H1 (cell line): ENCODE results near the gene CAMTA1. TPM values are rescaled to one million over a fixed set of nuclear protein-coding genes. Genes with fewer than 3 reads are reported as not detected.

Experiments used
- CTCF ChIA-PET: fragments of 300-600 bp; sonication (Branson Sonifier 250); formaldehyde crosslinking; loops from one replicate; lab custom pipeline; 2021; ENCODE audit not compliant: partially characterized antibody; lab: Charles Lee
- POLR2A ChIA-PET: fragments of 300-600 bp; sonication (Branson Sonifier 250); formaldehyde crosslinking; loops from one replicate; lab custom pipeline; 2021; ENCODE audit warnings: inconsistent platforms; ENCODE audit not compliant: partially characterized antibody; lab: Charles Lee
- DNase-seq, 2 experiments: peaks; one replicate each; pipeline versions ENCODE4 v3.0.0 to v3.0.0-alpha.2; 2010 to 2022; ENCODE audit warnings: low spot score in 2 of 2, low read depth in 1 of 2, mixed read lengths in 1 of 2
- FAIRE-seq: peaks from 2 replicates; lab custom pipeline; 2011; peaks lifted over from hg19 to GRCh38; lab: Jason Lieb, UNC
- H2AFZ ChIP-seq: 2 replicates; pipeline ENCODE4 v1.8.1; 2012; ENCODE audit warnings: low read length, inconsistent platforms
- H2AK5ac ChIP-seq: 2 replicates; pipeline ENCODE4 v1.6.1; 2013; ENCODE audit warnings: low read depth, low read length
- H2BK120ac ChIP-seq: replicated peaks from 2 replicates; pipeline ENCODE3; 2013; ENCODE audit warnings: low read depth, low read length, inconsistent platforms
- H2BK12ac ChIP-seq: 2 replicates; pipeline ENCODE4 v1.6.1; 2013; ENCODE audit warnings: low read depth, low read length
- H2BK15ac ChIP-seq: 2 replicates; pipeline ENCODE4 v1.6.1; 2013; ENCODE audit warnings: low read length
- H2BK20ac ChIP-seq: 2 replicates; pipeline ENCODE4 v1.6.1; 2013; ENCODE audit warnings: low read length
- H2BK5ac ChIP-seq: 2 replicates; pipeline ENCODE4 v1.6.1; 2013; ENCODE audit warnings: low read depth, low read length
- H3K14ac ChIP-seq: 2 replicates; pipeline ENCODE4 v1.6.1; 2013; ENCODE audit warnings: inconsistent platforms; ENCODE audit not compliant: insufficient read length
- H3K18ac ChIP-seq: 2 replicates; pipeline ENCODE4 v1.6.1; 2013; ENCODE audit warnings: low read length; ENCODE audit errors: extremely low read depth
- H3K23ac ChIP-seq: 2 replicates; pipeline ENCODE4 v1.6.1; 2013; ENCODE audit warnings: inconsistent platforms; ENCODE audit not compliant: insufficient read length
- H3K23me2 ChIP-seq: 2 replicates; pipeline ENCODE4 v1.6.1; 2013; ENCODE audit warnings: low read depth, low read length
- H3K27ac ChIP-seq: 2 replicates; pipeline ENCODE4 v1.6.1; 2011; ENCODE audit warnings: low read depth, low read length, inconsistent platforms
- H3K27me3 ChIP-seq, 4 experiments: replicated peaks in 1 of 4; 1 replicate in 1 of 4; 2 replicates in 3 of 4; pipeline versions ENCODE4 v1.6.1 to v1.8.1; 2011 to 2013; ENCODE audit warnings: low read length in 3 of 4, mild to moderate bottlenecking in 3 of 4, inconsistent platforms in 2 of 4, mixed read lengths in 2 of 4, moderate library complexity in 1 of 4; ENCODE audit not compliant: control insufficient read depth in 3 of 4, insufficient read depth in 3 of 4; ENCODE audit errors: extremely low read depth in 1 of 4
- H3K36me3 ChIP-seq, 4 experiments: 2 replicates each; pipeline versions ENCODE4 v1.6.1 to v1.8.1; 2011 to 2013; ENCODE audit warnings: mild to moderate bottlenecking in 4 of 4, low read length in 3 of 4, moderate library complexity in 2 of 4, control low read depth in 1 of 4, inconsistent platforms in 1 of 4; ENCODE audit not compliant: insufficient read depth in 4 of 4, control insufficient read depth in 2 of 4
- H3K4ac ChIP-seq: replicated peaks from 2 replicates; pipeline ENCODE3; 2013; ENCODE audit warnings: low read length, low read depth, mixed read lengths, inconsistent platforms; ENCODE audit not compliant: insufficient read length
- H3K4me1 ChIP-seq, 4 experiments: replicated peaks in 1 of 4; 1 replicate in 1 of 4; 2 replicates in 3 of 4; pipeline versions ENCODE4 v1.6.1 to v1.8.1; 2011 to 2013; ENCODE audit warnings: low read length in 3 of 4, inconsistent platforms in 2 of 4, mixed read lengths in 1 of 4; ENCODE audit not compliant: insufficient read depth in 4 of 4, control insufficient read depth in 3 of 4
- H3K4me2 ChIP-seq, 2 experiments: 2 replicates each; pipeline versions ENCODE4 v1.6.1 to v1.8.1; 2011 to 2013; ENCODE audit warnings: low read depth in 2 of 2, low read length in 2 of 2, control low read depth in 1 of 2, inconsistent platforms in 1 of 2, mild to moderate bottlenecking in 1 of 2; ENCODE audit not compliant: insufficient read depth in 1 of 2
- H3K4me3 ChIP-seq, 4 experiments: fragments of 200-600, 300-600 bp in 1 of 4; sonication (generic), shearing (Covaris generic), sonication (Bioruptor Twin) in 1 of 4; 2 replicates each; pipeline versions ENCODE4 v1.5.1 to v1.8.1; 2011 to 2016; ENCODE audit warnings: low read length in 4 of 4, low read depth in 3 of 4, control low read depth in 2 of 4, inconsistent platforms in 2 of 4, mild to moderate bottlenecking in 2 of 4, mixed read lengths in 1 of 4, moderate library complexity in 1 of 4; ENCODE audit not compliant: insufficient read depth in 2 of 4; ENCODE audit errors: extremely low read depth in 1 of 4
- H3K56ac ChIP-seq: replicated peaks from 2 replicates; pipeline ENCODE3; 2013; ENCODE audit warnings: low read depth, mild to moderate bottlenecking, mixed read lengths, low read length, inconsistent platforms; ENCODE audit not compliant: insufficient read length
- H3K79me1 ChIP-seq: 2 replicates; pipeline ENCODE4 v1.6.1; 2013; ENCODE audit warnings: low read depth, low read length, control low read depth
- H3K79me2 ChIP-seq, 2 experiments: 2 replicates each; pipeline versions ENCODE4 v1.6.1 to v1.8.1; 2012 to 2013; ENCODE audit warnings: low read length in 2 of 2, mild to moderate bottlenecking in 2 of 2, inconsistent platforms in 1 of 2; ENCODE audit not compliant: insufficient read depth in 2 of 2, control insufficient read depth in 1 of 2
- H3K9ac ChIP-seq, 4 experiments: replicated peaks in 1 of 4; 1 replicate in 1 of 4; 2 replicates in 3 of 4; pipeline versions ENCODE4 v1.6.1 to v1.8.1; 2011 to 2013; ENCODE audit warnings: low read depth in 3 of 4, low read length in 3 of 4, control low read depth in 2 of 4, mild to moderate bottlenecking in 2 of 4, moderate library complexity in 2 of 4, inconsistent platforms in 1 of 4; ENCODE audit errors: extremely low read depth in 1 of 4
- H3K9me3 ChIP-seq, 2 experiments: 2 replicates each; pipeline versions ENCODE4 v1.6.1 to v1.8.1; 2012 to 2013; ENCODE audit warnings: mild to moderate bottlenecking in 2 of 2, moderate library complexity in 2 of 2, control low read depth in 1 of 2, inconsistent platforms in 1 of 2, low read depth in 1 of 2, low read length in 1 of 2, mixed read lengths in 1 of 2; ENCODE audit not compliant: insufficient read depth in 2 of 2
- H4K20me1 ChIP-seq, 2 experiments: replicated peaks in 1 of 2; 2 replicates each; pipeline versions ENCODE3 to v1.8.1; 2011 to 2013; ENCODE audit warnings: inconsistent platforms in 2 of 2, low read length in 2 of 2, mild to moderate bottlenecking in 1 of 2; ENCODE audit not compliant: insufficient read depth in 2 of 2, control insufficient read depth in 1 of 2
- H4K5ac ChIP-seq: 2 replicates; pipeline ENCODE4 v1.6.1; 2013; ENCODE audit warnings: low read length, low read depth, mixed read lengths, inconsistent platforms; ENCODE audit not compliant: insufficient read length
- H4K8ac ChIP-seq: 2 replicates; pipeline ENCODE4 v1.8.0; 2013; ENCODE audit warnings: mild to moderate bottlenecking, moderate library complexity, low read length, inconsistent platforms; ENCODE audit not compliant: insufficient read depth; ENCODE audit errors: extremely low read depth
- H4K91ac ChIP-seq: replicated peaks from 2 replicates; pipeline ENCODE3; 2013; ENCODE audit warnings: low read length, mixed read lengths, inconsistent platforms; ENCODE audit not compliant: insufficient read length
- ASH2L ChIP-seq: fragments of 200-600, 300-600 bp; sonication (generic); IDR thresholded peaks from one replicate; pipeline ENCODE4 v1.7.1; 2017; ENCODE audit warnings: low read length
- ATF2 ChIP-seq: IDR thresholded peaks from 2 replicates; pipeline ENCODE4 v1.6.1; 2012; ENCODE audit warnings: low read length, inconsistent platforms
- ATF3 ChIP-seq: IDR thresholded peaks from 2 replicates; pipeline ENCODE4 v1.6.1; 2011; ENCODE audit warnings: low read depth, mild to moderate bottlenecking, low read length; ENCODE audit not compliant: insufficient read depth
- BACH1 ChIP-seq: IDR thresholded peaks from 2 replicates; pipeline ENCODE4 v1.6.1; 2012; ENCODE audit warnings: low read length, improper control_type of control experiment
- BRCA1 ChIP-seq: IDR thresholded peaks from 2 replicates; pipeline ENCODE4 v1.6.1; 2012; ENCODE audit warnings: low read depth, low read length, improper control_type of control experiment
- CTBP2 ChIP-seq: IDR thresholded peaks from 2 replicates; pipeline ENCODE4 v1.7.0; 2011; ENCODE audit warnings: borderline replicate concordance, mild to moderate bottlenecking, moderate library complexity, mixed read lengths, low read length; ENCODE audit not compliant: insufficient read depth, insufficient read length
- JUND ChIP-seq: IDR thresholded peaks from 2 replicates; pipeline ENCODE4 v1.6.1; 2011; ENCODE audit warnings: mild to moderate bottlenecking, improper control_type of control experiment, low read length
- RXRA ChIP-seq: IDR thresholded peaks from 2 replicates; pipeline ENCODE4 v1.6.1; 2011; ENCODE audit warnings: low read depth, mild to moderate bottlenecking, low read length, moderate library complexity; ENCODE audit not compliant: insufficient read depth
- SIX5 ChIP-seq: IDR thresholded peaks from 2 replicates; pipeline ENCODE4 v1.6.1; 2011; ENCODE audit warnings: mild to moderate bottlenecking, low read depth, low read length
- TBP ChIP-seq: IDR thresholded peaks from 2 replicates; pipeline ENCODE4 v1.6.1; 2011; ENCODE audit warnings: low read depth, low read length, improper control_type of control experiment
- YY1 ChIP-seq: IDR thresholded peaks from 2 replicates; pipeline ENCODE4 v1.6.1; 2011; ENCODE audit warnings: low read depth, mild to moderate bottlenecking, low read length
- ZNF274 ChIP-seq: IDR thresholded peaks from 2 replicates; pipeline ENCODE4 v1.7.0; 2012; ENCODE audit warnings: low read length, borderline replicate concordance; ENCODE audit errors: extremely low read depth
- WGBS, 2 experiments: shearing (Covaris generic) in 1 of 2; methylation state at CpG; one replicate each; pipeline versions ENCODE4 v1.1.6 to v1.1.7; 2013 to 2015; ENCODE audit warnings: low lambda C conversion rate in 2 of 2, mixed read lengths in 2 of 2, inconsistent platforms in 1 of 2, low coverage in 1 of 2, missing lambda C conversion rate in 1 of 2; ENCODE audit not compliant: insufficient replicate concordance in 2 of 2, insufficient coverage in 1 of 2, insufficient read length in 1 of 2; ENCODE audit errors: extremely low coverage in 1 of 2, missing lambda C conversion rate in 1 of 2; 5-methylcytosine and 5-hydroxymethylcytosine counted together
- polyA plus RNA-seq, 7 experiments: library from polyadenylated mRNA; depleted of rRNA in 3 of 7; stranded (reverse) in 5 of 7; unstranded in 2 of 7; fragments of >200 nt in 5 of 7; fragments of 200-250 nt in 2 of 7; gene quantifications; 1 replicate in 5 of 7; 2 replicates in 1 of 7; 4 replicates in 1 of 7; pipeline versions ENCODE4 v1.2.1 to v1.2.3, GENCODE V29; 2011 to 2013; ENCODE audit warnings: missing spikeins in 2 of 7, mixed read lengths in 2 of 7
- total RNA-seq: library from RNA; stranded (reverse); fragmentation: NEBNext Ultra II Directional; extraction: Animal tissue kit (Norgen Biotek cat#: 25700); gene quantifications from 2 replicates; pipeline ENCODE4 v1.2.1, GENCODE V29; 2021

CAMTA1 gene
- total and polyA plus RNA-seq, 2 of the 8 experiments (the other 6 are each of a cell fraction or from before 2014, with no cell fraction given), result 65.0 to 119 TPM

- Histone ChIP-seq H3K36me3 (no peaks in the 10 kb centered on the region), H3K4me2 (no peak overlapping the region), H3K4me1 (peaks cover 0 to under 1% (median 0%) of the 10 kb centered on the region in 4 experiments; a peak in 1 of 7 replicates), H3K27me3 (no peaks in the 10 kb centered on the region; a peak in 1 of 7 replicates), H3K56ac (no peak overlapping the region), H2BK15ac (no peak overlapping the region), H3K9me3 (peaks cover 20 to 26% of the 10 kb centered on the region in 2 experiments), H3K18ac (no peak overlapping the region), H4K91ac (no peak overlapping the region), H2BK12ac (no peak overlapping the region), H3K23me2 (no peaks in the 10 kb centered on the region), H3K14ac (no peak overlapping the region), H3K27ac (no peak overlapping the region), H2BK5ac (no peak overlapping the region), H4K5ac (no peak overlapping the region), H3K4ac (no peak overlapping the region), H2AFZ (no peak overlapping the region), H3K9ac (no peak overlapping the region), H3K79me1 (no peaks in the 10 kb centered on the region), H4K20me1 (no peaks in the 10 kb centered on the region), H2BK120ac (no peak overlapping the region), H3K4me3 (no peak overlapping the region), H4K8ac (no peak overlapping the region), H3K79me2 (no peaks in the 10 kb centered on the region), H3K23ac (no peak overlapping the region), H2AK5ac (no peak overlapping the region), H2BK20ac (no peak overlapping the region)
- DNase-seq (no peak), FAIRE-seq (no peak)
- WGBS, 2 experiments, result 100% methylated on average over 3 of the region's 3 CpGs; no CpG with 5 or more reads in 1 of the 2 experiments
- ChIA-PET CTCF (interaction anchor here (1.4 to 6.1 kb wide), 2 partner anchors 11 to 61 kb away, joined by 3 to 21 read pairs; no protein-coding TSS in a partner anchor), POLR2A (interaction anchor here (3.9 kb wide), 1 partner anchor 11 kb away, joined by 23 read pairs; no protein-coding TSS in a partner anchor)
- TF ChIP-seq RXRA (no peak), SIX5 (no peak), YY1 (no peak), TBP (no peak), JUND (no peak), ASH2L (no peak), ATF3 (no peak), BRCA1 (no peak), BACH1 (no peak), CTBP2 (no peak), ZNF274 (no peak), ATF2 (no peak)
These were observed 906.8 kb downstream of the CAMTA1 start for GRCh38 chr1:7692005-7692404.
